ENCODE results near the gene FAM120A.

Gene FAM120A

GRCh38 chr9:93557366-93558137, 106.1 kb downstream of the FAM120A start:
- TF ChIP-seq, protein P1, sequence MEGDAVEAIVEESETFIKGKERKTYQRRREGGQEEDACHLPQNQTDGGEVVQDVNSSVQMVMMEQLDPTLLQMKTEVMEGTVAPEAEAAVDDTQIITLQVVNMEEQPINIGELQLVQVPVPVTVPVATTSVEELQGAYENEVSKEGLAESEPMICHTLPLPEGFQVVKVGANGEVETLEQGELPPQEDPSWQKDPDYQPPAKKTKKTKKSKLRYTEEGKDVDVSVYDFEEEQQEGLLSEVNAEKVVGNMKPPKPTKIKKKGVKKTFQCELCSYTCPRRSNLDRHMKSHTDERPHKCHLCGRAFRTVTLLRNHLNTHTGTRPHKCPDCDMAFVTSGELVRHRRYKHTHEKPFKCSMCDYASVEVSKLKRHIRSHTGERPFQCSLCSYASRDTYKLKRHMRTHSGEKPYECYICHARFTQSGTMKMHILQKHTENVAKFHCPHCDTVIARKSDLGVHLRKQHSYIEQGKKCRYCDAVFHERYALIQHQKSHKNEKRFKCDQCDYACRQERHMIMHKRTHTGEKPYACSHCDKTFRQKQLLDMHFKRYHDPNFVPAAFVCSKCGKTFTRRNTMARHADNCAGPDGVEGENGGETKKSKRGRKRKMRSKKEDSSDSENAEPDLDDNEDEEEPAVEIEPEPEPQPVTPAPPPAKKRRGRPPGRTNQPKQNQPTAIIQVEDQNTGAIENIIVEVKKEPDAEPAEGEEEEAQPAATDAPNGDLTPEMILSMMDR (IDR thresholded peaks at IDR 0.05), result no peak

GRCh38 chr9:93558503-93558902, 107.0 kb downstream of the FAM120A start:
- TF ChIP-seq, protein P1 (IDR thresholded peaks at IDR 0.05), result no peak

DNA sequence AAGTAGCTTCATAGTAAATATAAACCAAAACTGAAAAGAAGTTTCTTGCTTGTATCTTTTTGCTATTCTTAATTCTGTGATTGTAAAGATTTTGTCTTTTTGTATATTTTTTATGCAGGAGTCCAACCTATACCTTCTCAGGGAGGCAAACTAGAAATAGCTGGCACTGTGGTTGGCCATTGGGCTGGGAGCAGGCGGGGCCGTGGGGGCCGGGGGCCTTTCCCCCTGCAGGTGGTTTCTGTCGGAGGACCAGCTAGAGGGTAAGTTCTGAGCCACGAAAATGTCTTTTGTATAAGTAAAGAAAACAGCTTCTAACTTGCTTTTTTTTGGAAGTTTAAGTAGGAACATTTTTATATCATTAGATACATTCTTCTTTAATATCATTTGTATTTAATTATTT, 109.5 kb downstream of the FAM120A start:
- TF ChIP-seq, protein P1 (IDR thresholded peaks at IDR 0.05), result no peak

DNA sequence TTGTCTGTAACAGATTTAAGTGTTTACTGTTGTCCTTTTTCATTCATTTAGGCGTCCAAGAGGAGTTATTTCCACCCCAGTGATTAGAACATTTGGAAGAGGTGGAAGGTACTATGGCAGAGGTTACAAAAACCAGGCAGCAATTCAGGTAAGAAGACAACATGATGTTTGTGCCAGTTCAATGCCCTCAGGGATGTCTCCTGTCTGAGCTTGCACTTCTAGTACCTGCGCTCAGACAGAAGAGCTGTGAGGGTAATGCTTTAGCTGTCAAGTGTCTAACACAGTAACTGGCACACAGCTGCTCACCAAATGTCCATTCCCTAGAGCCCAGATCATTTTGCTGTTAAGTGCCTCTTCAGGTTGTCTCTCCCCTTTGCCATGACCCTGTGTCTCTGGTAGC, 110.7 kb downstream of the FAM120A start:
- TF ChIP-seq, protein P1 (IDR thresholded peaks at IDR 0.05), result no peak

- TF ChIP-seq, protein P1 (IDR thresholded peaks at IDR 0.05), result no peak
Measured at GRCh38 chr9:93565089-93565488, 113.6 kb downstream of the FAM120A start.

DNA sequence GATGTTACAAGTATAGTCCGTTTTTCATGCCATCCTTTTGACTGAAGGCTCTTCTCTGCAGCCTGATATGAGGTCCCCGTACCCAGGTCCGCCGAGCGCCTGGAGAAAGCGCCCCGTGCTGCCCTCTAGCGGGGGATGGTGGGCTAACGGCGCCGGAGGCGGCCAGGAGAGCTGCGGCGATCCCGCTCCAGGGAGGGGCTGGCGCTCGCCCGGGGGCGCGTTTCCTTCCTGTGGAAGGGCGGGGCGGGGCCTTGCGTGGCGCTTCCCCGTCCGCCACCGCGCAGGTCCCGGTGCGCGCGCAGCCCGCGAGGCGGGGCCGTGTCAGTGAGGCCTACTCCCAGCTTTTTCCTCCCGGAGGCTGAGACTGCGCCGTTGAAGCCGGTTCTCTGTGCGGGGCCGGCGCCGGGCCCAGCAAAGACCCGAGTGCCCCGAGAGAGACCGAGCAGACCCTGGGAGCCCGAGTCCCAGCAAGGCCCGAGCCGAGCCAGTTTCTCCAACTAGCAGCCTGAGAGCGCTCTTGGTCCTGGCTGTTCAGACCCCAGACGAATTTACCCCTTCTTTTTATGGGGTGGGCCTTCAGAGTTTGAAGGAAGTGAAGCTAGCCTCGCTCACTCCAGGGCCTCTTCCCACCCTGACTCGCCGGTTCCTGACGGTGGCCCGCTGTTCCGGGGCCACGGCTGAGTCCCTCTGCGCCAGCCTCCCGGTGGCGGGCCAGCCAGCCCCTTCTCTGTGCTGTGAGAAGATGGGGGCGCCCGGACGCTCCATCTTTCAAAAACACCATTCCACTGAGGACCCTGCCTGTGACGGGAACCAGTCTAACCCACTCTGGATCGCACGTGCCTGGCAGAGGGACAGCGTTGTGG, 115.2 kb downstream of the FAM120A start:
- TF ChIP-seq, protein P1 (IDR thresholded peaks at IDR 0.05), result peak; percentile 90

- TF ChIP-seq, protein P1 (IDR thresholded peaks at IDR 0.05), result no peak
Measured at GRCh38 chr9:93567271-93567959, 115.9 kb downstream of the FAM120A start.
